ENCODE data around the gene PARL. TPM values are rescaled to one million over a fixed set of nuclear protein-coding genes. Genes with fewer than 3 reads are reported as not detected.
"Not testable (repeated sequence)": the region's sequence is repeated elsewhere in the genome, so short reads cannot be mapped to it uniquely, and the experiment has no call there.

The PARL gene
- polyA plus RNA-seq, 1 experiment, result 46.2 TPM

DNA sequence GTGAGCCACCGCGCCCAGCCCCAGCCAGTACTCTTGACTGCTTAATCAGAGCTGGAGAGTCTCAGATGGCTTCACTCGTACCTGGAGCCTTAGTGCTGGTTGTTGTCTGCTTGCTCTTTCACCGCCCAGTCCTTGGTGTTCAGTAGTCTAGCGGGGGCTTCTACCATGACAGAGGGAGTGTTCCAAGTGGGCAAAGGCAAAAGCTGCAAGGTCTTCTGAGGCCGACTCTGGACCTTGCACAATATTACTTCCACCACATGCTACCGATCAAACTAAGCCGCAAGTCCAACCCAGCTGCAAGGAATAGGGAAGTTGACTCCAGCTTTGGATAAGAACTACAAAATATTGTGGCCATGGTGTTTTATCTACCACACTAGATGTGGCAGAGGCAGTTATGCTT is 6.6 kb downstream of the PARL start:
- DNase-seq (ENCODE audit: low read depth, low spot score), result no peak
- CTCF ChIA-PET, result no interaction called here
- Histone ChIP-seq H3K27ac (ENCODE audit: low read depth, low read length) (no peak overlapping the region), H3K9me3 (ENCODE audit: control insufficient read depth, insufficient read depth, low read length) (no peaks in the 10 kb centered on the region), H3K4me3 (ENCODE audit: low read depth, low read length) (no peak overlapping the region), H3K27me3 (ENCODE audit: control insufficient read depth, insufficient read depth, low read length) (no peaks in the 10 kb centered on the region)
- POLR2A ChIA-PET, result no interaction called here
- TF ChIP-seq, protein P1, sequence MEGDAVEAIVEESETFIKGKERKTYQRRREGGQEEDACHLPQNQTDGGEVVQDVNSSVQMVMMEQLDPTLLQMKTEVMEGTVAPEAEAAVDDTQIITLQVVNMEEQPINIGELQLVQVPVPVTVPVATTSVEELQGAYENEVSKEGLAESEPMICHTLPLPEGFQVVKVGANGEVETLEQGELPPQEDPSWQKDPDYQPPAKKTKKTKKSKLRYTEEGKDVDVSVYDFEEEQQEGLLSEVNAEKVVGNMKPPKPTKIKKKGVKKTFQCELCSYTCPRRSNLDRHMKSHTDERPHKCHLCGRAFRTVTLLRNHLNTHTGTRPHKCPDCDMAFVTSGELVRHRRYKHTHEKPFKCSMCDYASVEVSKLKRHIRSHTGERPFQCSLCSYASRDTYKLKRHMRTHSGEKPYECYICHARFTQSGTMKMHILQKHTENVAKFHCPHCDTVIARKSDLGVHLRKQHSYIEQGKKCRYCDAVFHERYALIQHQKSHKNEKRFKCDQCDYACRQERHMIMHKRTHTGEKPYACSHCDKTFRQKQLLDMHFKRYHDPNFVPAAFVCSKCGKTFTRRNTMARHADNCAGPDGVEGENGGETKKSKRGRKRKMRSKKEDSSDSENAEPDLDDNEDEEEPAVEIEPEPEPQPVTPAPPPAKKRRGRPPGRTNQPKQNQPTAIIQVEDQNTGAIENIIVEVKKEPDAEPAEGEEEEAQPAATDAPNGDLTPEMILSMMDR (IDR thresholded peaks at IDR 0.05; ENCODE audit: low read depth, low read length), result no peak

DNA sequence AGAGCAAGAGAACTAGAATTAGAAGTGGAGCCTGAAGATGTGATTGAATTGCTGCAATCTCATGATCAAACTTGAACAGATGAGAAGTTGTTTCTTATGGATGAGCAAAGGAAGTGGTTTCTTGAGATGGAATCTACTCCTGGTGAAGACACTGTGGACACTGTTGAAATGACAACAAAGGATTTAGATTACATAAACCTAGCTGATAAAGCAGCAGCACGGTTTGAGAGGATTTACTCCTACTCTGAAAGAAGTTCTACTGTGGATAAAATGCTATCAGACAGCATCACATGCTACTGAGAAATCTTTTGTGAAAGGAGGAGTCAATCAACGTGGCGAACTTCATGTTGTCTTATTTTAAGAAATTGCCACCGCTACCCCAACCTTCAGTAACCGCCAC is 7.5 kb downstream of the PARL start:
- H3K9me3 ChIP-seq (ENCODE audit: control insufficient read depth, insufficient read depth, low read length); H3K4me3 ChIP-seq (ENCODE audit: low read depth, low read length); POLR2A ChIA-PET; DNase-seq (ENCODE audit: low read depth, low spot score); H3K27me3 ChIP-seq (ENCODE audit: control insufficient read depth, insufficient read depth, low read length); H3K27ac ChIP-seq (ENCODE audit: low read depth, low read length): not testable (repeated sequence)
- CTCF ChIA-PET, result interaction anchor here (0.7 kb wide), 1 partner anchor 9 kb away, joined by 4 read pairs; no protein-coding TSS in a partner anchor

DNA sequence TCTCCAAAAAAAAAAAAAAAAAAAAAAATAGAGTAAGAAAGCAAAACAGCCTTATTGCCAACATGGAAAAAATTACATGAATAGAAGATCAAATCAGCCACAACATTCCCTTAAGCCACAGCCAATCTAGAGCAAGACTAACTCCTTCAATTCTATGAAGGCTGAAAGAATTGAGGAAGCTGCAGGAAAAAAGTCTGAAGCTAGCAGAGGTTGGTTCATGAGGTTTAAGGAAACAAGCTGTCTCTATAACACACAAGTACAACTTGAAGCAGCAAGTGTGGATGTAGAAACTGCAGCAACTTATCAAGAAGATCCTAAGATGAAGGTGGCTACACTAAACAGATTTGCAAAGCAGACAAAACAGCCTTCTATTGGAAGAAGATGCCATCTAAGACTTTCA is 9.3 kb downstream of the PARL start:
- no peaks in the 10 kb centered on the region for H3K27me3 ChIP-seq (ENCODE audit: control insufficient read depth, insufficient read depth, low read length)
- TF ChIP-seq, protein P1 (IDR thresholded peaks at IDR 0.05; ENCODE audit: low read depth, low read length), result no peak
- no peaks in the 10 kb centered on the region for H3K9me3 ChIP-seq (ENCODE audit: control insufficient read depth, insufficient read depth, low read length)
- no peak overlapping the region for H3K4me3 ChIP-seq (ENCODE audit: low read depth, low read length)
- DNase-seq (ENCODE audit: low read depth, low spot score), result no peak
- no peak overlapping the region for H3K27ac ChIP-seq (ENCODE audit: low read depth, low read length)
- ChIA-PET CTCF (interaction anchor here (3.9 kb wide), 1 partner anchor 10 kb away, joined by 24 read pairs; the partner anchor contains the start of gene PARL), POLR2A (interaction anchor here (0.7 kb wide), 1 partner anchor 10 kb away, joined by 7 read pairs; the partner anchor contains the start of gene PARL)

DNA sequence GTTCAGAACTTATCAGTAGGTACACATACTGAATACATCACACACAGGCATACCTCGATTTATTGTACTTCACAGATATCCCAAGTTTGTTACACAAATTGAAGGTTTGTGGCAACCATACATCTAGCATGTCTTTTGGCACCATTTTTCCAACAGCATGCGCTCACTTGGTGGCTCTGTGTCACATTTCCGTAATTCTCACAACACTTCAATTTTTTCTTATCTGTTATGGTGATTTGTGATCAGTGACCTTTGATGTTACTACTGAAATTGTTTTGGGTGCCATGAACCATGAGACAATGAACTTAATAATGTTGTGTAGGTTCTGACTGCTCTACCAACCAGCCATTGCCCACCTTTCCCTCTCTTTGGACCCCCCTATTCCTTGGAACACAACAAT is 10.8 kb downstream of the PARL start:
- Histone ChIP-seq H3K27me3 (ENCODE audit: control insufficient read depth, insufficient read depth, low read length) (no peaks in the 10 kb centered on the region), H3K27ac (ENCODE audit: low read depth, low read length) (no peak overlapping the region), H3K4me3 (ENCODE audit: low read depth, low read length) (no peak overlapping the region), H3K9me3 (ENCODE audit: control insufficient read depth, insufficient read depth, low read length) (no peaks in the 10 kb centered on the region)
- TF ChIP-seq, protein P1 (IDR thresholded peaks at IDR 0.05; ENCODE audit: low read depth, low read length), result no peak
- CTCF ChIA-PET, result interaction anchor here (0.6 to 3.9 kb wide), 4 partner anchors 10 to 395 kb away, joined by 4 to 24 read pairs (median 4); partner anchors contain the start of gene PARL
- POLR2A ChIA-PET, result no interaction called here
- DNase-seq (ENCODE audit: low read depth, low spot score), result no peak

DNA sequence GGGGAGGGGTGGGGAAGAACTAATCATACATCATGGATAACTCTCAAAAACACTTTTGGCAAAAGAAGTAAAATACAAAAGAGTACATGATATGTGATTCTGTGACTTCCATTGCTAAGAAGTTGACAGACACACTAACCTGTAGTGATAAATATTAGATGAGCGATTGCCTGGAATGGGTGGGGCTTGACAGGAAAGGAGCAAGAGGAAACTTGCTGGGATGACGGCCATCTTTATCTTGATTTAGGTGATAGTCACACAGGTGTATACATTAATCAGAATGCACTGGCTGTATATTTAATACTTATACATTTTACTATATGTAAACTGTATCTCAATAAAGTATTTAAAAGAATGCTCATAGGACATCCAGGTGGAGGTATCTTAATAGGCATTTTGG is 13.1 kb downstream of the PARL start:
- Histone ChIP-seq H3K27me3 (ENCODE audit: control insufficient read depth, insufficient read depth, low read length) (no peaks in the 10 kb centered on the region), H3K27ac (ENCODE audit: low read depth, low read length) (no peak overlapping the region), H3K9me3 (ENCODE audit: control insufficient read depth, insufficient read depth, low read length) (no peaks in the 10 kb centered on the region), H3K4me3 (ENCODE audit: low read depth, low read length) (no peak overlapping the region)
- ChIA-PET CTCF (interaction anchor here (1.8 kb wide), 1 partner anchor 13 kb away, joined by 8 read pairs; the partner anchor contains the start of gene PARL), POLR2A (no interaction called here)
- no peak for DNase-seq (ENCODE audit: low read depth, low spot score)
- TF ChIP-seq, protein P1 (IDR thresholded peaks at IDR 0.05; ENCODE audit: low read depth, low read length), result no peak
